ENCODE data around the gene CC2D2B. TPM values are rescaled to one million over a fixed set of nuclear protein-coding genes. Genes with fewer than 3 reads are reported as not detected.

The CC2D2B gene
- total RNA-seq, 1 experiment from 2014 or later = 0.20 TPM

- no peak for ATAC-seq
- DNase-seq (ENCODE audit: low spot score) = no peak
- H3K27me3 Mint-ChIP-seq (ENCODE audit: low read depth) = no peaks in the 10 kb centered on the region
- H3K4me1 Mint-ChIP-seq = no peaks in the 10 kb centered on the region
- ChIA-PET POLR2A (no interaction called here), CTCF (interaction anchor here (1.7 to 2.6 kb wide), 4 partner anchors 22 to 173 kb away, joined by 4 to 12 read pairs (median 10); partner anchors contain the start of gene TCTN3)
- H3K4me3 Mint-ChIP-seq = no peak overlapping the region
- H3K9me3 Mint-ChIP-seq = no peaks in the 10 kb centered on the region
- peaks cover under 1% of the 10 kb centered on the region; the same call in 1 of the 2 replicates for H3K36me3 Mint-ChIP-seq
- no peak for TF ChIP-seq TEAD1 (CRISPR knock-in tag; IDR thresholded peaks at IDR 0.05)
- no peak for TF ChIP-seq RORB (CRISPR knock-in tag; IDR thresholded peaks at IDR 0.05)
- TF ChIP-seq NR2C2 (CRISPR knock-in tag; IDR thresholded peaks at IDR 0.05) = no peak
- TF ChIP-seq EMX1 (CRISPR knock-in tag; IDR thresholded peaks at IDR 0.05) = no peak
- TF ChIP-seq ZNF425 (CRISPR knock-in tag; conservative IDR thresholded peaks at IDR 0.05) = no peak
- no peak for TF ChIP-seq TEAD4 (CRISPR knock-in tag; IDR thresholded peaks at IDR 0.05)
- no peak for TF ChIP-seq USF2 (CRISPR knock-in tag; IDR thresholded peaks at IDR 0.05)
- TF ChIP-seq RELA (CRISPR knock-in tag; IDR thresholded peaks at IDR 0.05; ENCODE audit: borderline replicate concordance) = no peak
- no peak for TF ChIP-seq GABPB1 (CRISPR knock-in tag; IDR thresholded peaks at IDR 0.05)
- no peak for TF ChIP-seq FOXJ3 (CRISPR knock-in tag; IDR thresholded peaks at IDR 0.05; ENCODE audit: borderline replicate concordance)
- TF ChIP-seq OVOL2 (CRISPR knock-in tag; IDR thresholded peaks at IDR 0.05; ENCODE audit: borderline replicate concordance) = no peak
- TF ChIP-seq ATF1 (CRISPR knock-in tag; IDR thresholded peaks at IDR 0.05) = no peak
- no peak for TF ChIP-seq E2F1 (CRISPR knock-in tag; IDR thresholded peaks at IDR 0.05)
- TF ChIP-seq, protein P1, sequence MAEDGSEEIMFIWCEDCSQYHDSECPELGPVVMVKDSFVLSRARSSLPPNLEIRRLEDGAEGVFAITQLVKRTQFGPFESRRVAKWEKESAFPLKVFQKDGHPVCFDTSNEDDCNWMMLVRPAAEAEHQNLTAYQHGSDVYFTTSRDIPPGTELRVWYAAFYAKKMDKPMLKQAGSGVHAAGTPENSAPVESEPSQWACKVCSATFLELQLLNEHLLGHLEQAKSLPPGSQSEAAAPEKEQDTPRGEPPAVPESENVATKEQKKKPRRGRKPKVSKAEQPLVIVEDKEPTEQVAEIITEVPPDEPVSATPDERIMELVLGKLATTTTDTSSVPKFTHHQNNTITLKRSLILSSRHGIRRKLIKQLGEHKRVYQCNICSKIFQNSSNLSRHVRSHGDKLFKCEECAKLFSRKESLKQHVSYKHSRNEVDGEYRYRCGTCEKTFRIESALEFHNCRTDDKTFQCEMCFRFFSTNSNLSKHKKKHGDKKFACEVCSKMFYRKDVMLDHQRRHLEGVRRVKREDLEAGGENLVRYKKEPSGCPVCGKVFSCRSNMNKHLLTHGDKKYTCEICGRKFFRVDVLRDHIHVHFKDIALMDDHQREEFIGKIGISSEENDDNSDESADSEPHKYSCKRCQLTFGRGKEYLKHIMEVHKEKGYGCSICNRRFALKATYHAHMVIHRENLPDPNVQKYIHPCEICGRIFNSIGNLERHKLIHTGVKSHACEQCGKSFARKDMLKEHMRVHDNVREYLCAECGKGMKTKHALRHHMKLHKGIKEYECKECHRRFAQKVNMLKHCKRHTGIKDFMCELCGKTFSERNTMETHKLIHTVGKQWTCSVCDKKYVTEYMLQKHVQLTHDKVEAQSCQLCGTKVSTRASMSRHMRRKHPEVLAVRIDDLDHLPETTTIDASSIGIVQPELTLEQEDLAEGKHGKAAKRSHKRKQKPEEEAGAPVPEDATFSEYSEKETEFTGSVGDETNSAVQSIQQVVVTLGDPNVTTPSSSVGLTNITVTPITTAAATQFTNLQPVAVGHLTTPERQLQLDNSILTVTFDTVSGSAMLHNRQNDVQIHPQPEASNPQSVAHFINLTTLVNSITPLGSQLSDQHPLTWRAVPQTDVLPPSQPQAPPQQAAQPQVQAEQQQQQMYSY (CRISPR knock-in tag; IDR thresholded peaks at IDR 0.05) = no peak
- TF ChIP-seq ELF4 (CRISPR knock-in tag; IDR thresholded peaks at IDR 0.05; ENCODE audit: low read depth) = no peak
- TF ChIP-seq FOXP4 (CRISPR knock-in tag; IDR thresholded peaks at IDR 0.05) = no peak
- no peak for TF ChIP-seq CTCF (IDR thresholded peaks at IDR 0.05)
- H3K27ac Mint-ChIP-seq = no peak overlapping the region
Measured at GRCh38 chr10:95866467-95866842, 41.3 kb upstream of the CC2D2B start.

All from WTC11 (cell line).